HG02610 (cell line): ENCODE data around the gene PTPN6.
A peak's percentile ranks its signal among the peaks of the same experiment; 100 is the strongest.

Experiments
- ATAC-seq: cut with Tn5 transposase; IDR thresholded peaks from one replicate; pipeline ENCODE4 v1.9.1; 2021; ENCODE audit warnings: mild to moderate bottlenecking, moderate library complexity; ENCODE audit not compliant: unreplicated experiment

PTPN6 gene

GRCh38 chr12:6938353-6939190 is 12.6 kb upstream of the PTPN6 start:
- ATAC-seq: no peak

GRCh38 chr12:6939191-6939540 is 12.0 kb upstream of the PTPN6 start:
- no peak for ATAC-seq

- no peak for ATAC-seq
These were observed 9.9 kb upstream of the PTPN6 start for GRCh38 chr12:6941267-6941666.

- no peak for ATAC-seq
These were observed 9.4 kb upstream of the PTPN6 start for GRCh38 chr12:6941782-6942181.

GRCh38 chr12:6942331-6942665 is 8.9 kb upstream of the PTPN6 start:
- ATAC-seq: no peak

- ATAC-seq: peak; percentile 26
These were observed 7.8 kb upstream of the PTPN6 start for GRCh38 chr12:6943389-6943721.

- ATAC-seq: peak; percentile 41
These were observed 7.3 kb upstream of the PTPN6 start, which contains the start of the genes C12orf57 and RNU7-1 for GRCh38 chr12:6943722-6944380. TSS of gene C12orf57 (plus strand) at chr12:6944022. CDS start at chr12:6944122, 100 bp downstream. TSS of gene RNU7-1 (plus strand) at chr12:6943816.

GRCh38 chr12:6944381-6945186 is 6.6 kb upstream of the PTPN6 start:
- ATAC-seq: peak; percentile 31

- no peak for ATAC-seq
These were observed 5.5 kb upstream of the PTPN6 start for GRCh38 chr12:6945613-6946012.

GRCh38 chr12:6946033-6946919 is 4.9 kb upstream of the PTPN6 start:
- peak; percentile 34 for ATAC-seq

GRCh38 chr12:6946920-6947374 is 4.2 kb upstream of the PTPN6 start:
- no peak for ATAC-seq

- no peak for ATAC-seq
These were observed 3.5 kb upstream of the PTPN6 start for GRCh38 chr12:6947615-6948014.

- ATAC-seq: no peak
These were observed 2.1 kb upstream of the PTPN6 start for GRCh38 chr12:6948873-6949594.

GRCh38 chr12:6950401-6950801 is 755 bp upstream of the PTPN6 start:
- ATAC-seq: no peak

GRCh38 chr12:6951551-6952120 is 480 bp downstream of the PTPN6 start:
- ATAC-seq: no peak

- ATAC-seq: no peak
These were observed 1.1 kb downstream of the PTPN6 start for GRCh38 chr12:6952121-6952862.

GRCh38 chr12:6952863-6953441 is 1.8 kb downstream of the PTPN6 start:
- no peak for ATAC-seq

GRCh38 chr12:6953442-6954315 is 2.5 kb downstream of the PTPN6 start:
- peak; percentile 52 for ATAC-seq
